Activated CD4-positive, CD25-positive, alpha-beta regulatory T cell treated with anti-CD3 and anti-CD28 coated beads, Interleukin-2, amount 50 U/mL, for 16 hours (primary cell): ENCODE data around the gene PSMA2.
"Not testable (repeated sequence)": the region's sequence is repeated elsewhere in the genome, so short reads cannot be mapped to it uniquely, and the experiment has no call there.

Source experiments
- DNase-seq: peaks from one replicate; pipeline ENCODE4 v3.0.0-alpha.2; 2020; ENCODE audit warnings: low read depth, low spot score

The PSMA2 gene

DNA sequence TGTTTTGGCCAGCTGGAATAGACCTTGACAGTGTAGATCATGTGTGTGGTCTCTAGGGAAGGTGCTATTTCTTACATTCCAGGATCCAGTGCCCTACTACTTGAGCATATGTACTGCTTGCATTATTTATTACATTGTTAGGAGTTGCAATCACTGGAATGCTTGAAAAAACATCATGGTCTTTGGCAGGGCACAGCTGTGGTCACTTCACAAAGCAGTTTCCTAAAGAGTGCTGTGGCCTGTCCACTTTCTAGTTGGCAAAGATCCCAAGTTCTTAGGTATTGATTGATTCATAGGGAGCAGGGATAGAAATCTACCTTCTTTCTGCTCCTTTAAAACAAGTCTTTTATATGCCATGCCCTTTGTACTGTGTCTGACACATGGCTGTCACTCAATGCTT lies 24.7 kb downstream of the PSMA2 start:
- no peak for DNase-seq

GRCh38 chr7:42906181-42906580 lies 25.8 kb downstream of the PSMA2 start:
- DNase-seq = no peak

GRCh38 chr7:42902331-42902730 lies 29.6 kb downstream of the PSMA2 start:
- no peak for DNase-seq

DNA sequence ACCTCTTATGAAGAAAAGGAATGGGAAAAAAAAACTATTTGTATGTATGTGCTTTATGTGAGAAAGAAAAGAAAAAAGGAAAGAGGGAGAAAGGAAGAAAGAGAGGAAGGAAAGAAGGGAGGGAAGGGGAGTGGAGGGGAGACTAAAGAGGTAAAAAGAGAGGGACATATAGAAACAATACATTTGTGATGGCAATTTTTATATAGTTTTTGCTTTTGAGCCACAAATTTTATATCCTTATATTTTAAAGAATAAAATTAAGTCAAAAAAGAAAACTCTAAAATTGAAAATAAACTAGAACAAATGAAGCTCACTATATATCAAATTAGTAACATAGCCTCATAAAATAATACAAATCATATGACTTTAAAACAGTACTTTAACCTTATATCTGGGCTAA lies 31.1 kb downstream of the PSMA2 start:
- DNase-seq = no peak

- DNase-seq = no peak
These were observed 38.4 kb downstream of the PSMA2 start for GRCh38 chr7:42893346-42894240.

GRCh38 chr7:42886893-42887505 lies 45.0 kb downstream of the PSMA2 start:
- DNase-seq = no peak

GRCh38 chr7:42886129-42886528 lies 45.8 kb downstream of the PSMA2 start:
- no peak for DNase-seq

- not testable (repeated sequence) for DNase-seq
These were observed 46.8 kb downstream of the PSMA2 start for GRCh38 chr7:42885183-42885582.

- DNase-seq = no peak
These were observed 48.0 kb downstream of the PSMA2 start for GRCh38 chr7:42883950-42884349.

DNA sequence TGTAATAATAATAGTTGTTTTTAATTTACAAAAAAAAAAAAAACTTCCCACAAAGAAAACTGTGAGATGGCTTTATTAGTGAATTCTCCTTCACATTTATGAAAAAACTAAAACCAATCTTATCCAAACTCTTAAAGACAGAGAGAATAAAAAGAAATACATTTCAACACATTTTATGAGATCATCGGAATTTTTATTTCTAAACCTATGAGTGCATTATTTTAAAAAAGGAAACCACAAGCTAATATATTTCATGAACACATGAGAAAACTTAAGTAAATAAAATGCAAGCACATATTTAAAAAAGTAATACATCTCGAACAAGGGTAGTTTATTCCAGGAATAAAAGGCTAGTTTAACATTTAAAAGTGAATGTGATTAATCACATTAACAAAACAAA lies 51.6 kb downstream of the PSMA2 start:
- DNase-seq = no peak

DNA sequence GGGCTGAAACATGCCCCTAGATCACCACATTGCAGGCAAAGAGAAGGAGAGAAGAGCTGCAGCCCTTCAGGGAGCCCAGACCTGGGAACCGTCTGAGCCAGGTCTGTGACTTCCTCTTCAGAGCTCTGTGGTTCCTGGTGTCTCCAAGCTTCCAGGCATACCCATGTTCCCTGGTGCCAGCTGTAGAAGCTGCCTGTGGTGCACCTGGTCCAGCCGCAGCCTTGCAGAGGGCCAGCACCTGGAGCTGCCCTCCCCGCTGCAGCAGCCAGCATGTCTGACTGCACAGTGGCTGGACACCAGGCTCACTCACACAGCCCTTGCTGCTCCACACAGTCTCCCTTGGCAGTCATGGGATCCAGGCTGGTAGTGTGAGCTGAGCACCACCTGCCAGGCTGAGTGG lies 53.7 kb downstream of the PSMA2 start:
- DNase-seq = no peak

- DNase-seq = no peak
These were observed 54.1 kb downstream of the PSMA2 start for GRCh38 chr7:42877862-42878261.

DNA sequence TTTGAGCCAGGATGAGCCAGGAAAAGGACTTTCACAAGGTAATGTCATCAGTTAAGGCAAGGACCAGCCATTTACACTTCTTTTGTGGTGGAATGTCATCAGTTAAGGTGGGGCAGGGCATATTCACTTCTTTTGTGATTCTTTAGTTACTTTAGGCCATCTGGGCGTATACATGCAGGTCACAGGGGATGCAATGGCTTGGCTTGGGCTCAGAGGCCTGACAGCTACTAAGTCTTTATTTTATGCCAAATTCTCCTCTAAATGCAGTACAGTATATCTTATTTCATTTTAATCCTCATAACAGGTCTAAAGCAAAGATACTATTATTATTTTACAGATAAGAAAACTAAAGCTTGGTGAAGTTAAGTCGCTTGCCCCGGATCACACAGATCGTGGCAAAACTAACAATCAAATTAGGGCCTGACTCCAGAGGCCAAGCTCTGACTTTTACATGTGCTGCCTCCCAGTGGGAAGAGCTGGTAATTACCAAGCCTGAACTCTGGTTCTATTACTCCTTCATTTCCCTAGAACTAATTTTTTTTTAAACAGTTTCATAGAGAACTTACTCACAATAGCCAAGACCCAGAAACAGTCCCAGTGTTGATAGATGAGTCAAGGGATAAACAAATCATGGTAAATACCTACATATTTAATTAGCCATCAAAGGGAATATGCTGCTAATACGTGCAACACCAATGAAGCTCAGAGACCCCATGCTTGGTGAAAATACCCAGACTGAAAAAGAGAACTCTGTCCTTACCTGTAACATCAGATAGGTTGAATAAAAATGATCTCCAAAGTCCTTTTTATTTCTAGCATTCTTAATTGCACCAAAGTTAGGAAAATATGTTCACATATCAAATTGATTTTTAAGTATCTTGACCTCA lies 55.5 kb downstream of the PSMA2 start:
- DNase-seq = peak; percentile 14

DNA sequence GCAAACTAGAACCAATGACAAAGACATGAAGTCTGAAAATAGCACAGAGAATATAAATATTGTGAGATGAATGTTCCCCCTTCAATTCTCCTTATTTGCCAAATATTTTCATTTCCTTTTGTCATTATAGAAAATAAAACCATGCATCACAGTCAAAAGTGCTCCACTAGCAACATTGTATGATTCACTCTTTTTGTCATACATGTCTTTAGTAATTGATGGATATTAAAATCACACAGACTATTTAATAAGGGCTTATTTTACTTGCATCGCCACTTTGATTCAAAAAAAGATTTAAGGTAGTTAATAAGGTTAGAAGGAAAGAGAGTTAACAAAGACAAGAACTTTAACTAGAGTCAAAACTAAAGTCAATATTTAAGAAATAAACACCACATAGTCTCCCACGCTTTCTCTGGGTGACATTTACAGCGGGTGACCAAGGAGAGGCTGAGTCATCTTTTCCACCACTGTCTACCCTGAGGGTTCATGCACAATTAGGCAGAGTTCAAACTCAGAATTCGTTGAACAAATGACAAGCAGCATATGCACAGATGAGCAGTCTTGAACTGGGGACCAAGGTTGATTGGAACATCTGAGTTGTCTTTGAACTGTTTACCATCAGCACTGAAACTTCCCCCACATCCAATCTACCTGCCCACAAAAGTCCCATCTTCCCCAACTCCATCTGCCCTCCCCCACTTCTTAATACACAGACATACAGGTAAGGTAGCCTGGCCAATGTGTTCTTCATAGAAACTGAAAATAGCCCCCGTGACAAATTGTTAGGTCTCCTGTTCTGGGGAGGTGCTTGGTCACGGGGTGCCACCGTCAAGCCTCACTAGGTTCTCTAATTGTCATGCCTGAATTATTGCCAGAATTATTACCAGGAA lies 62.6 kb downstream of the PSMA2 start:
- DNase-seq = no peak

DNA sequence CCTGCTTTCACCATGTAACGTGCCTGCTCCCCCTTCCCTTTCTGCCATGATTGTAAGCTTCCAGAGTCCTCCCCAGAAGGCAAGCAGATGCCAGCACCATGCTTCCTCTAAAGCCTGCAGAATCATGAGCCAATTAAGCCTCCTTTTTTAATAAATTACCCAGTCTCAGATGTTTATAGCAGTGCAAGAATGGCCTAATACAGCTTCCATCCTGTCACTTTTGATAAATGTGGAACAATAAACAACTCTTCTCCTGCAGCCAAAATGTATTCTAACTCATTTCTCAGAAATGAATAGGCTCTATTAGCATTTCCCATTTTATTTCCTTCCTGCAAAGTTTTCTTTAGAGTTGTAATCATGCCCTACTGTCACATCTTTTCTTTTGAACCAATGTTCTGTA lies 63.5 kb downstream of the PSMA2 start:
- no peak for DNase-seq
